ENCODE results near the gene CPTP.

CPTP gene

DNA sequence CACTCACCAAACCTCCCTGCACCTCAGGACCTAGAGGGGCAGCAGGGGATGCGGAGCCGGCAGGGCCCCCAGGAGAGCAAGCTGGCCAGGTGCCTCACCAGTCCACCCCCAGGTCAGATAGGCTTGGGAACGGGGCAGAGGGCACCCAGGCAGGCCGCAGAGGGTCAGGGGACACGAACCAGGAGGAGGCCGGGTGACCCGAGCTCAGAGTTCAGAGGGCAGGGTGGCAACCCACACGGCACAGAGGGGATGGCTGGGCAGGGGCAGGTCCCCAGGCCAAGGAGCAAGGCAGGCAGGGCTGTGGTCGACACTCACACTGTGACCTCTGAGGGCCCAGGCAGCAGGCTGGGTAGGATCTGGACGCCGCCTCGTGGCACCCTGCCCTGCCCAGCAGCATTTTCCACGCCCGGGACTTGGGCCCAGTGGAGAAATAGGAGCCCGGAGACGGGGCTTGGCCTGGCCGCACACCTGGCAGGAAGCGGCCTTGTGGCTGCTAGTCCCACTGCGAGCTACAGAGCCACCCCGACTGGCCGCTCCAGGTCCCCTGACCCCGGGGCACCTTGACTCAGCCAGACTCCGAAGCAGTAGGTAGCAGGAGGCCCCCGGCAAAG lies 19.3 kb downstream of the CPTP start:
- H2AFZ ChIP-seq (ENCODE audit: low read length): no peak overlapping the region
- DNase-seq: no peak
- H4K20me1 ChIP-seq (ENCODE audit: insufficient read depth, low read length): no peaks in the 10 kb centered on the region
- no peak overlapping the region for H3K9ac ChIP-seq (ENCODE audit: low read length)
- H3K4me3 ChIP-seq (ENCODE audit: low read length): no peak overlapping the region
- TF ChIP-seq, protein P1, sequence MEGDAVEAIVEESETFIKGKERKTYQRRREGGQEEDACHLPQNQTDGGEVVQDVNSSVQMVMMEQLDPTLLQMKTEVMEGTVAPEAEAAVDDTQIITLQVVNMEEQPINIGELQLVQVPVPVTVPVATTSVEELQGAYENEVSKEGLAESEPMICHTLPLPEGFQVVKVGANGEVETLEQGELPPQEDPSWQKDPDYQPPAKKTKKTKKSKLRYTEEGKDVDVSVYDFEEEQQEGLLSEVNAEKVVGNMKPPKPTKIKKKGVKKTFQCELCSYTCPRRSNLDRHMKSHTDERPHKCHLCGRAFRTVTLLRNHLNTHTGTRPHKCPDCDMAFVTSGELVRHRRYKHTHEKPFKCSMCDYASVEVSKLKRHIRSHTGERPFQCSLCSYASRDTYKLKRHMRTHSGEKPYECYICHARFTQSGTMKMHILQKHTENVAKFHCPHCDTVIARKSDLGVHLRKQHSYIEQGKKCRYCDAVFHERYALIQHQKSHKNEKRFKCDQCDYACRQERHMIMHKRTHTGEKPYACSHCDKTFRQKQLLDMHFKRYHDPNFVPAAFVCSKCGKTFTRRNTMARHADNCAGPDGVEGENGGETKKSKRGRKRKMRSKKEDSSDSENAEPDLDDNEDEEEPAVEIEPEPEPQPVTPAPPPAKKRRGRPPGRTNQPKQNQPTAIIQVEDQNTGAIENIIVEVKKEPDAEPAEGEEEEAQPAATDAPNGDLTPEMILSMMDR (IDR thresholded peaks at IDR 0.05; ENCODE audit: low read length): no peak
- TF ChIP-seq EZH2phosphoT487 (IDR thresholded peaks at IDR 0.05; ENCODE audit: low read length) (no peak), EZH2 (optimal IDR thresholded peaks at IDR 0.05; ENCODE audit: low read depth, low read length) (no peak)
- no peaks in the 10 kb centered on the region for H3F3A ChIP-seq (ENCODE audit: insufficient read depth, low read length)
- H3K9me3 ChIP-seq (replicated peaks; ENCODE audit: insufficient read depth, low read length): no peaks in the 10 kb centered on the region
- H3K4me2 ChIP-seq (ENCODE audit: low read depth, low read length): no peak overlapping the region
- no peaks in the 10 kb centered on the region for H3K9me2 ChIP-seq (replicated peaks; ENCODE audit: insufficient read depth, low read length)
- H3K36me3 ChIP-seq (replicated peaks; ENCODE audit: insufficient read depth, low read length): no peaks in the 10 kb centered on the region
- H3K4me1 ChIP-seq (ENCODE audit: low read length): no peaks in the 10 kb centered on the region
- H3K27me3 ChIP-seq (replicated peaks; ENCODE audit: insufficient read depth, low read length): no peaks in the 10 kb centered on the region
- H3K27ac ChIP-seq (ENCODE audit: low read length): no peak overlapping the region
- H3K79me2 ChIP-seq (ENCODE audit: low read length): peaks cover 22% of the 10 kb centered on the region

DNA sequence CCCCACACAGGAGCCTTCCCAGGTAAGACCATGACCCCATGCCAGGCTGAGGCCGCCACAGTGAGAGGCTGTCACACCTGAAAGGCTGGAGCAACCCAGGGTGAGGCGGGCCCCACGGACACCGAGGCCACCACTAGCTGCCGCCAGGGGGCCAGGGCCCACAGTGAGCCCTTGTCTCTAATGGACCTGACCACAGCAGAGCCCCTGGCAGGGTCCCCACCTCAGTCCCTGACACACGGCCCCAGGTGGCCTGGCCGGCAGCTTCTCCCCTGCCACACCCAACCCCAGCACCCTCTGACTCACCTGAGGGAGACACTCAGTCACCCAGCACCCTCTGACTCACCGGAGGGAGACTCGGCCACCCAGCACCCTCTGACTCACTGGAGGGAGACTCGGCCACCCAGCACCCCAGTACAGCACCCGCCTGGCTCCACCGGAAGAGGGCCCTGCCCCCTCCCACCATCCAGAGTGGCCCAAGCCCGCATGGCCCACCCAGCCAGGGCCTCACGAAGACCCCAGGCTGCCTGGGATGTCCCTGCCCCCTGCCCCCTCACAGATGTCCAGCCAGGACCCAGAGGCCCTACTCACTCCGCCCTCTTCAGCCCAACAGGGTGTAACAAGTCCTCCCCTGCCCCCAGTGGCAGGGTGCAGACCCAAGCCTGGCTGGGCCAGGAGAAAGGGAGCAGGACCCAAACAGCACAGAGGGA lies 20.2 kb downstream of the CPTP start:
- H3K79me2 ChIP-seq (ENCODE audit: low read length): peaks cover 22% of the 10 kb centered on the region
- no peak overlapping the region for H3K4me3 ChIP-seq (ENCODE audit: low read length)
- no peak overlapping the region for H3K9ac ChIP-seq (ENCODE audit: low read length)
- no peaks in the 10 kb centered on the region for H3K4me1 ChIP-seq (ENCODE audit: low read length)
- H3K27me3 ChIP-seq (replicated peaks; ENCODE audit: insufficient read depth, low read length): no peaks in the 10 kb centered on the region
- H3K36me3 ChIP-seq (replicated peaks; ENCODE audit: insufficient read depth, low read length): no peaks in the 10 kb centered on the region
- H2AFZ ChIP-seq (ENCODE audit: low read length): no peak overlapping the region
- H3K9me3 ChIP-seq (replicated peaks; ENCODE audit: insufficient read depth, low read length): no peaks in the 10 kb centered on the region
- no peaks in the 10 kb centered on the region for H3K9me2 ChIP-seq (replicated peaks; ENCODE audit: insufficient read depth, low read length)
- no peaks in the 10 kb centered on the region for H4K20me1 ChIP-seq (ENCODE audit: insufficient read depth, low read length)
- no peak for TF ChIP-seq EZH2 (optimal IDR thresholded peaks at IDR 0.05; ENCODE audit: low read depth, low read length)
- TF ChIP-seq, protein P1 (IDR thresholded peaks at IDR 0.05; ENCODE audit: low read length): peak; percentile 35; the same call in 1 of the 2 replicates
- DNase-seq: no peak
- no peaks in the 10 kb centered on the region for H3F3A ChIP-seq (ENCODE audit: insufficient read depth, low read length)
- H3K4me2 ChIP-seq (ENCODE audit: low read depth, low read length): no peak overlapping the region
- H3K27ac ChIP-seq (ENCODE audit: low read length): no peak overlapping the region

DNA sequence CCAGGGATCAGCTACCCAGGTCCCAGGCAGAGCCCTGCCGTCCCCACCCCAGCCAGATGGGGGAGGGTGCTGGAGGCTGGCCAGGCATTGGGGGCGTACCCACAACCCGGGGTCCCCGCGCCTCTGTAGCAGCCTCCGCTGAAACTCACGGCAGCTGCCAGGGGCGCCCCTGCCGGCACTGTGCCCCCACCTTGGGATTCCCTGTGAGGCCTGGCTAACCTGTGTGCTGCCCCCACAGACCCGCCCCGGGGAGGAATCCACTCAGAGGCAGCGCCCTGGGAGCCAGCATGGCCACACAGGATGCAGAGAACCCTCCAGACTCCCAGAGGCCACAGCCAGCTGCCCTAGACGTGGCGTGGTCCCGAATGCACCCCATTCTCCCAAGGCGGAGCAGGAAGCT lies 20.8 kb downstream of the CPTP start:
- Histone ChIP-seq H3K9me2 (replicated peaks; ENCODE audit: insufficient read depth, low read length) (no peaks in the 10 kb centered on the region), H3K79me2 (ENCODE audit: low read length) (peaks cover 22% of the 10 kb centered on the region), H3K27ac (ENCODE audit: low read length) (no peak overlapping the region), H2AFZ (ENCODE audit: low read length) (no peak overlapping the region), H3F3A (ENCODE audit: insufficient read depth, low read length) (no peaks in the 10 kb centered on the region), H3K27me3 (replicated peaks; ENCODE audit: insufficient read depth, low read length) (no peaks in the 10 kb centered on the region), H3K4me3 (ENCODE audit: low read length) (no peak overlapping the region), H3K4me1 (ENCODE audit: low read length) (no peaks in the 10 kb centered on the region), H3K9ac (ENCODE audit: low read length) (no peak overlapping the region), H3K9me3 (replicated peaks; ENCODE audit: insufficient read depth, low read length) (no peaks in the 10 kb centered on the region), H3K4me2 (ENCODE audit: low read depth, low read length) (no peak overlapping the region), H4K20me1 (ENCODE audit: insufficient read depth, low read length) (no peaks in the 10 kb centered on the region), H3K36me3 (replicated peaks; ENCODE audit: insufficient read depth, low read length) (no peaks in the 10 kb centered on the region)
- no peak for DNase-seq
- no peak for TF ChIP-seq EZH2 (optimal IDR thresholded peaks at IDR 0.05; ENCODE audit: low read depth, low read length)
- TF ChIP-seq, protein P1 (IDR thresholded peaks at IDR 0.05; ENCODE audit: low read length): no peak
- TF ChIP-seq EZH2phosphoT487 (IDR thresholded peaks at IDR 0.05; ENCODE audit: low read length): no peak

Data from MM.1S (cell line).